Thoracic aorta (tissue), 2 donors: Measurements from ENCODE around the gene UBE2QL1. TPM values are rescaled to one million over a fixed set of nuclear protein-coding genes. Genes with fewer than 3 reads are reported as not detected.

Experiments
- ATAC-seq: fragments of 150-250 bp; one replicate; pipeline ENCODE4 v1.8.0; 2017; ENCODE audit warnings: low read depth; ENCODE audit not compliant: insufficient number of reproducible peaks, low FRiP score
- DNase-seq: peaks from one replicate; pipeline ENCODE4 v3.0.0-alpha.2; 2020; ENCODE audit warnings: low spot score
- H3K27ac ChIP-seq, 2 donors: fragments of 200-600 bp; sonication (generic); 1 replicate in 1 of 2; 2 replicates in 1 of 2; pipeline ENCODE4 v1.5.1; 2016; ENCODE audit warnings: mild to moderate bottlenecking in 2 of 2, moderate library complexity in 2 of 2
- H3K27me3 ChIP-seq: fragments of 200-600 bp; sonication (generic); replicated peaks from 2 replicates; pipeline ENCODE4 v1.6.0; 2016; ENCODE audit warnings: mild to moderate bottlenecking; ENCODE audit not compliant: insufficient read depth
- H3K36me3 ChIP-seq: fragments of 200-600 bp; sonication (generic); one replicate; pipeline ENCODE4 v1.5.1; 2016
- H3K4me1 ChIP-seq, 2 donors: fragments of 200-600 bp; sonication (generic); 1 replicate in 1 of 2; 2 replicates in 1 of 2; pipeline versions ENCODE4 v1.5.1 to v1.6.0; 2016; ENCODE audit warnings: low read depth in 2 of 2, mild to moderate bottlenecking in 1 of 2; ENCODE audit not compliant: control insufficient read depth in 1 of 2
- H3K4me3 ChIP-seq: fragments of 200-600 bp; sonication (generic); 2 replicates; pipeline ENCODE4 v1.5.1; 2016; ENCODE audit warnings: mild to moderate bottlenecking
- H3K9me3 ChIP-seq: fragments of 200-600 bp; sonication (generic); 2 replicates; pipeline ENCODE4 v1.5.1; 2016
- CTCF ChIP-seq: fragments of 200-600 bp; sonication (generic); IDR thresholded peaks from one replicate; pipeline ENCODE4 v1.5.1; 2019; ENCODE audit warnings: antibody characterized with exemption
- total RNA-seq, 2 donors: library from RNA; depleted of rRNA; stranded (reverse); fragments of >200 nt; gene quantifications; one replicate each; pipeline versions ENCODE4 v1.1.0 to v1.2.3, GENCODE V29; 2016

Gene UBE2QL1
- total RNA-seq, 2 donors from 2014 or later = 3.2 to 3.5 TPM

- ATAC-seq = no peak
- H3K27ac ChIP-seq = no peak overlapping the region
- H3K27me3 ChIP-seq = no peaks in the 10 kb centered on the region
- H3K36me3 ChIP-seq = no peaks in the 10 kb centered on the region
- no peak for TF ChIP-seq CTCF
- H3K9me3 ChIP-seq = no peaks in the 10 kb centered on the region
- H3K4me3 ChIP-seq = no peak overlapping the region
- no peak for DNase-seq
- H3K4me1 ChIP-seq = no peaks in the 10 kb centered on the region
These were observed 44.5 kb upstream of the UBE2QL1 start for GRCh38 chr5:6404129-6404528.

GRCh38 chr5:6405591-6405990 lies 43.1 kb upstream of the UBE2QL1 start:
- no peaks in the 10 kb centered on the region for H3K9me3 ChIP-seq
- H3K36me3 ChIP-seq = no peaks in the 10 kb centered on the region
- no peaks in the 10 kb centered on the region for H3K27me3 ChIP-seq
- no peak for DNase-seq
- H3K4me3 ChIP-seq = no peak overlapping the region
- no peaks in the 10 kb centered on the region for H3K4me1 ChIP-seq
- no peak for TF ChIP-seq CTCF
- no peak overlapping the region for H3K27ac ChIP-seq
- ATAC-seq = no peak

- Histone ChIP-seq H3K4me1 (no peaks in the 10 kb centered on the region), H3K27me3 (no peaks in the 10 kb centered on the region), H3K36me3 (no peaks in the 10 kb centered on the region), H3K27ac (no peak overlapping the region), H3K4me3 (no peak overlapping the region), H3K9me3 (no peaks in the 10 kb centered on the region)
- ATAC-seq = no peak
- no peak for TF ChIP-seq CTCF
- no peak for DNase-seq
These were observed 41.0 kb upstream of the UBE2QL1 start for GRCh38 chr5:6407558-6408259.

GRCh38 chr5:6408260-6408596 lies 40.4 kb upstream of the UBE2QL1 start:
- H3K4me1 ChIP-seq = no peaks in the 10 kb centered on the region
- TF ChIP-seq CTCF = no peak
- no peak for DNase-seq
- no peaks in the 10 kb centered on the region for H3K9me3 ChIP-seq
- ATAC-seq = no peak
- H3K36me3 ChIP-seq = no peaks in the 10 kb centered on the region
- H3K4me3 ChIP-seq = no peak overlapping the region
- H3K27me3 ChIP-seq = no peaks in the 10 kb centered on the region
- H3K27ac ChIP-seq = no peak overlapping the region

- Histone ChIP-seq H3K9me3 (no peaks in the 10 kb centered on the region), H3K27me3 (no peaks in the 10 kb centered on the region), H3K27ac (no peak overlapping the region), H3K4me3 (no peak overlapping the region), H3K36me3 (no peaks in the 10 kb centered on the region), H3K4me1 (no peaks in the 10 kb centered on the region)
- no peak for TF ChIP-seq CTCF
- ATAC-seq = no peak
- no peak for DNase-seq
These were observed 39.8 kb upstream of the UBE2QL1 start for GRCh38 chr5:6408627-6409446.
